Uterus (tissue), 2 donors: Measurements from ENCODE around the gene WDR35.

Source experiments
- POLR2A ChIP-seq, 2 donors: fragments of 450-650 bp; IDR thresholded peaks; one replicate each; pipeline ENCODE4 v1.6.1; 2016; ENCODE audit warnings: antibody characterized with exemption in 2 of 2, mild to moderate bottlenecking in 1 of 2, moderate library complexity in 1 of 2
- TF ChIP-seq, protein P1 (sequence below), 4 experiments: fragments of 200-600 bp in 2 of 4; fragments of 450-650 bp in 2 of 4; sonication (generic) in 2 of 4; IDR thresholded peaks; one replicate each; pipeline ENCODE4 v1.5.1; 2016 to 2019; ENCODE audit warnings: antibody characterized with exemption in 4 of 4, mild to moderate bottlenecking in 2 of 4, moderate library complexity in 1 of 4

DNA sequence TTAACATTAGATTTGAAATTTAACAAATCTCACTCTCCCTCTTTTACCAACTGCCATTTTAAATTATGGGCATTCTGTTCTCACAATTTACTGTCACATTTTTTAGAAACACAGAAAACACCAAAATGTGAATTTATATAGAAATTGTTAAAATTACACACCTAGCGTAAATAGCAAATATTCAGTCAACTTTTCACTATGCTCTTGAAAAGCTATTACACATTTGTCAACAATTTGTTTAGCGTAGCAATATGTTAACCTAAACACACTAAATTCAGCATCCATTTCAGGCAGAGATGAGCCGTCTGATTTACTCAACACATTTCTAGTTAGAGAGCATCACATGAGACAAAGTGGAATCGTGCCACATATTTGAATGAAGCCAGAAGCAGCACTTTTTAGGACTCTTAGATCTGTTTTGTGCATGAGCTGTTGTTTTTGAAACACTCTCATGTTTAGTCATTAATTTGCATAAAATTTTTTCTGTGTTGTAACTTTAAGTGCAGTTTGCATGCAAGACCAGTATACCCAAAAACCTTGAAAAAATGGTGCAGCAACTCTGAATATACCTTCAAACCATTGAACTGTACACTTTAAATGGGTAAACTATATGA, 96.3 kb downstream of the WDR35 start:
- TF ChIP-seq, protein P1, sequence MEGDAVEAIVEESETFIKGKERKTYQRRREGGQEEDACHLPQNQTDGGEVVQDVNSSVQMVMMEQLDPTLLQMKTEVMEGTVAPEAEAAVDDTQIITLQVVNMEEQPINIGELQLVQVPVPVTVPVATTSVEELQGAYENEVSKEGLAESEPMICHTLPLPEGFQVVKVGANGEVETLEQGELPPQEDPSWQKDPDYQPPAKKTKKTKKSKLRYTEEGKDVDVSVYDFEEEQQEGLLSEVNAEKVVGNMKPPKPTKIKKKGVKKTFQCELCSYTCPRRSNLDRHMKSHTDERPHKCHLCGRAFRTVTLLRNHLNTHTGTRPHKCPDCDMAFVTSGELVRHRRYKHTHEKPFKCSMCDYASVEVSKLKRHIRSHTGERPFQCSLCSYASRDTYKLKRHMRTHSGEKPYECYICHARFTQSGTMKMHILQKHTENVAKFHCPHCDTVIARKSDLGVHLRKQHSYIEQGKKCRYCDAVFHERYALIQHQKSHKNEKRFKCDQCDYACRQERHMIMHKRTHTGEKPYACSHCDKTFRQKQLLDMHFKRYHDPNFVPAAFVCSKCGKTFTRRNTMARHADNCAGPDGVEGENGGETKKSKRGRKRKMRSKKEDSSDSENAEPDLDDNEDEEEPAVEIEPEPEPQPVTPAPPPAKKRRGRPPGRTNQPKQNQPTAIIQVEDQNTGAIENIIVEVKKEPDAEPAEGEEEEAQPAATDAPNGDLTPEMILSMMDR (IDR thresholded peaks at IDR 0.05): no peak
- TF ChIP-seq POLR2A (IDR thresholded peaks at IDR 0.05): no peak
